D721Med (cell line): ENCODE data around the gene SLC30A4.

ENCODE experiments used
- DNase-seq: peaks from one replicate; pipeline ENCODE4 v3.0.0; 2011; ENCODE audit warnings: low spot score; ENCODE audit not compliant: insufficient read length
- FAIRE-seq: peaks from 2 replicates; lab custom pipeline; 2011; peaks lifted over from hg19 to GRCh38; lab: Jason Lieb, UNC
- TF ChIP-seq, protein P1 (sequence below): IDR thresholded peaks from 2 replicates; pipeline ENCODE4 v1.5.1; 2012; ENCODE audit warnings: mild to moderate bottlenecking, control low read depth; ENCODE audit not compliant: insufficient read depth; ENCODE audit errors: missing control alignments

The SLC30A4 gene

DNA sequence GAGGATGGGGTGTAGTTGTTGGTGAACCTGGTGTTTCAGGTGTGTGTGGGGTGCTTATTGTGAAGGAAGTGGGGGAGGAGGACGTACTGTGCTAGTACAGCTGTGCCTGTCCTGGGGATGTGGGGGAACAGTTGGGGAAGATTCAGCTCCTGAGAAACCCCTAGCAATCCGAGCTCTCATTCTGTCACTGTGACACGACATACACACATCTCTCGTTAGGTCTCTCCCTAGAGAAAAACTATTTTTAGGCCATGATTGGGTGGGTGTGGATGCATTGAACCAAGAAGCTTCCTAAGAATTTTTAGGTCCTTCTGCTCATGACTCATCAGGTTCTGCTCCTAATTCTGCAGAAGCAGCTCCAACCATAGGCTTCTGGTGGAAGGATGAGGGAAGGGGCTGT lies 54.3 kb downstream of the SLC30A4 start:
- TF ChIP-seq, protein P1, sequence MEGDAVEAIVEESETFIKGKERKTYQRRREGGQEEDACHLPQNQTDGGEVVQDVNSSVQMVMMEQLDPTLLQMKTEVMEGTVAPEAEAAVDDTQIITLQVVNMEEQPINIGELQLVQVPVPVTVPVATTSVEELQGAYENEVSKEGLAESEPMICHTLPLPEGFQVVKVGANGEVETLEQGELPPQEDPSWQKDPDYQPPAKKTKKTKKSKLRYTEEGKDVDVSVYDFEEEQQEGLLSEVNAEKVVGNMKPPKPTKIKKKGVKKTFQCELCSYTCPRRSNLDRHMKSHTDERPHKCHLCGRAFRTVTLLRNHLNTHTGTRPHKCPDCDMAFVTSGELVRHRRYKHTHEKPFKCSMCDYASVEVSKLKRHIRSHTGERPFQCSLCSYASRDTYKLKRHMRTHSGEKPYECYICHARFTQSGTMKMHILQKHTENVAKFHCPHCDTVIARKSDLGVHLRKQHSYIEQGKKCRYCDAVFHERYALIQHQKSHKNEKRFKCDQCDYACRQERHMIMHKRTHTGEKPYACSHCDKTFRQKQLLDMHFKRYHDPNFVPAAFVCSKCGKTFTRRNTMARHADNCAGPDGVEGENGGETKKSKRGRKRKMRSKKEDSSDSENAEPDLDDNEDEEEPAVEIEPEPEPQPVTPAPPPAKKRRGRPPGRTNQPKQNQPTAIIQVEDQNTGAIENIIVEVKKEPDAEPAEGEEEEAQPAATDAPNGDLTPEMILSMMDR: no peak
- DNase-seq (no peak), FAIRE-seq (no peak)

DNA sequence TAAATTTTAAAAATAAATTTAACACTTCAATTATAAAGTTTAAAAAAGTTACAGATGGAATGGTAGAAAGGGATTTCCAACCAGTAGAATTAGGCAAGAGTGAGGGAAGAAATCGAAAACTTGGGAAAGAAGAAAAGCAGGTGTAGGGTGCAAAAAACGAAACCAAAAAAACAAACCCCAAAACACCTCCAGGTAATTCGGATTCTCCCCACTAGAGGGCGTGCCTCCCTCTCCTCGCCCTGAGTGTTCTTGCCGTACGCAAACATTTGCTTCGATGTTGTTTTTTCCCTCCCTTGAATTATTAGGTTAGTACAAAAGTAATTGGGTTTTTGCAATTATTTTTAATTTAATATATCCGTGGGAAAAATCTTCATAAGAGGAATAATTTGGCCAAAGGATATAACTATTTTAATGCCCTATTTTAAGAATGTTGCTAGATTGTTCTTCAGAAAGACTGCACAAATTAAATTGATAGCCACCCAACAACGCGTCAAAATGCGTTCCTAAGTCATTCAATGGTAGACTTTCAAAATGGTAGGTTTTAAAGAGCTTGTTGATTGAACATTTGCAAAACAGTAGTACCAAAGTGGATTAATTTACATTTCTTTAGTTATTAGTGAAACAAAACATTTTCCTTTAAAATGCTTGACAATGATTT lies 63.7 kb downstream of the SLC30A4 start:
- DNase-seq: no peak
- no peak for FAIRE-seq
- TF ChIP-seq, protein P1: peak; percentile 89

DNA sequence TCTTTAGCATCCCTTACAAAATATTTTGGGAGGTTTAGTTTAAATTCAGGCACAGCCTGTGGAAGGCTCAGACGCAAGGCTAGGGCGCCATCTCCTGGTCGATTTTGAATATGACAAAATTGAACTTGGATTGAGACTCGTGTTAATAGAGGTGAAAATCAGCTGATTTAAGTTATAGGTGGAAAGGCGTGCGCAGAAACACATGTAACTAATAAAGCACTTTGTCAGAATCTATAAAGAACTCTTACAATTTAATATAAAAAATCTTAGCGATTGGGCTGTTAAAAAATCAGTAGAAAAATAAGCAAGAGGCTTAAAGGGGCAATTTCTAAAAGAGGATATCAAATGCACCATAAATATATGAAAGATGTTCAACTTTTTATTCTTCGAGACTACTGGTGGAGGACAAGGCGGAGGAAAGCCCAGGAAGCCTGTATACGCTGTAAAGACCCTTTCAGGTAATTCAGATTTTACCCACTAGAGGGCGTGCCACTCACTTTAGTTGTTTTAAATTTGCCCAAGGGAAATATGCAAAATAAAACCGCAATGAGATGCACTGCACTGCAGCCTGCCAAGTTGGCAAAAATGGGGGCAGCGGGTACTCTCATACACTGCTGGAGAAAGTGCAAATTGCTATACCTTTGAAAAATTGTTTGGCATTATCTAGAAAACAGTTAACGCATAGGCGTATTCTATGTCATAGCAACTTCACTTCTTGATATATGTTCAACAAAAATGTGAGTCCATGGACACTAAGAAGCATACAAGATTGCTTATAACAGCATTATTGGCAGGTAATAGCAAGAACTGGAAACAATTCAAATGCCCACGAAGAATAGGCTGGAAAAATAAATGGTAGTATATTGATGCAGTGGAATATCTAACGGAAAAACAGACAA lies 64.7 kb downstream of the SLC30A4 start:
- TF ChIP-seq, protein P1: peak; percentile 81
- FAIRE-seq: no peak

DNA sequence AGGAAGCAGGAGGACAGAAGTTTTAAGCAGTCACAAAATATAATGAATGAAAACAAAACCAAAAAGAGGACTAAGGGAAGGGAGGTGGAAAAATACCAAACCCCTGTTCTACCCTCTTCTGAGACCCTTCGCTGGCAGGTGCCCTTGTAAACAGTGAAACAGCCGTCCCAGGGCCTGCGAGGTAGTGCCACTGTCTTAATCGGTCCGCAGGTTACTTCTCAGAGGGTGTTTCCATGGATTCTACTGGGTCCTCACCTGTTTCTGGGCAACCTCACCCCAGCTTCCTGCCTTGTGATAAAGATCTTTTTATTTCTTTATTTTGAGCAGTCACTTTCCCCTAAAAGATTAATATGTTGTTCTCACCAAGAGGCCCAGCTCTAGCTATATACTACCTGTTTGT lies 65.3 kb downstream of the SLC30A4 start:
- no peak for FAIRE-seq
- no peak for DNase-seq
- TF ChIP-seq, protein P1: no peak

More for the DNA sequence above, 64.7 kb downstream of the SLC30A4 start:
- peak; percentile 53 for DNase-seq

DNA sequence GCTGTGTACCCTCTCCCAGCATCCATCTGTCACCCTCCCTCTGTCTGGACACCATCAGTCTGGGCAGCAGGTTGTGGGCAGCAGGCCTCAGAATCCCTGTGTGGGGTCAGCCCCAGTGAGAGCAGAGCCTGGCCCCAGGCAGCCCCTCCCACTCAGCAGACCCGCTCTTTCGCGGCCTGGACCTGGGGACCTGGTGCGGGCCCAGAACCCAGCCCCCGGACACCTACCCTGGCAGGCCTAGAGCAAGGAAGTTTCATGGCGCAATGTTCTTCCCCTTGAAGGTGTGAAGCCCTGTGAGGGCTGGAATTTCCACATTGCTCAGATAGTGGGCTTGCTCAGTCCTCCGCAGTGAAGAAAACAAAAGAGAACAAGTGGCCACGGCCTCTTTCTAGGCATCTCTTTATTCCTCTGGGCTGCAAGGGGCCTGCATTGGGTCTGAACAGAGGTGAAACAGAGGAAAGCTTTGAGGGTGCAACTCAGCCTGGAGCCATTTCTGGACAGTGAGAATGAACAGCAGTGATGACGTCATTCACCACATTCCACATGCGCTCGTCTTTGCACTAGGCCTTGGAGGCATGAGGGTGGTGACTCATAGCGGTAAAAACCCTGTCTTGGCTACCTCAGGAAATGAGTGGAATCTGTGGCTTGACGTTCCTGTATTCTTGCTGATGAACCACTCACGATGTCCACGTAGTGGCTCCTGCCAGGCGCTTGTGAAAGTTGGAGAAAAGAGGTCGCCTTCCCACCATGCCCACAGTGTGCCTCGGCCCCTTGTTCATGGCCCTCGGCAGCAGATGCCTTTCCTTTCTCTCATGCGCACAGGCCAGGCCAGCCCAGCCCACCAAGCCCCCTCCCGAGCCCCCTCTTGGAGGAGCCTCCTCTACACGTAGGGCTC lies 66.1 kb downstream of the SLC30A4 start:
- DNase-seq: no peak
- no peak for FAIRE-seq
- TF ChIP-seq, protein P1: no peak

DNA sequence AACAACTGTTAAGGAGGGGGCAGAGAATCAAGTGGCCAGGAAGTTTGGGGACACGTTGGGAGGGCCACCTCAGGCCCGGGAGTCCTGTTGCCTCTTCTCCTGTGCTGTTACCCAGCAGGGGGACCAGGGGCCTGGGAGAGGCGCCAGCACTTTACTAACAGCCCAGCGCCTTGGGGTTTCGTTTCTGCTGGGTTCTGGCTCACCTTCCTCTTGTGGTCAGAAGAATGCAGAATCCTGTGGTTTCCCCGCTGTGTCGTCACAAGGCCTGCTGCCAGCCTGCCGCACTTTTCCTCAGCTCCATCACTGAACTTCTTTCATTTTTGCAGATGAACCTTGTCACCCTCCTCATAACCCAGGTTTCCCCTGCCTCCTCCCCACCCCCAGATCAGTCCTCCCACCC lies 67.7 kb downstream of the SLC30A4 start:
- DNase-seq (no peak), FAIRE-seq (no peak)
- TF ChIP-seq, protein P1: no peak
